Measurements from ENCODE around the gene HPCAL4.

- TF ChIP-seq CTCF (IDR thresholded peaks at IDR 0.05; ENCODE audit: borderline replicate concordance, extremely low read depth, low read length, poor library complexity, severe bottlenecking) (no peak), EZH2 (IDR thresholded peaks at IDR 0.05; ENCODE audit: borderline replicate concordance, low read depth, low read length, severe bottlenecking) (no peak)
Measured at GRCh38 chr1:39732730-39733129, 41.5 kb upstream of the HPCAL4 start.
